ENCODE measurements around the gene EIF3B.

DNA sequence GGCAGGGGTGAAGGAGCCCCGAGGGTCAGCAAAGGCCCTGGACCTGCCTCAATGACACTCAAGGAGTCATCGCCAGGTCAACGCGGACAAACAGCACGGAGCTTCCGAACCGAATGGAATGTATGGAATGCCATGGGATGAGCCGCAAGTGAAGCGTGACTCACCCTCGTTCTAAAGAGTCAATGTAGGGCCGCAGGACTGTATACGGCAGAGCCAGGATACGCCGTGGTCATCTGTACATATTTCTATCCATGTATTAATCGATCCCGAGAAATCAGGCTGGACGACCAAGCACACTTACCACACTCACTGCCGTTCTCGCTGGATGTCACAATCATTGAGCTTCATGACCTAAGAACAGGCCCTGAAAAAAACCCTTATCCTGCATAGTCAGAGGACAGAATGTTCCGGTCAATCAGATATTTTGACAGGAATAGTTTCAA, 44.7 kb upstream of the EIF3B start:
- TF ChIP-seq GATA2 (IDR thresholded peaks at IDR 0.05; ENCODE audit: low read depth, low read length), result no peak
- TF ChIP-seq GATA3 (IDR thresholded peaks at IDR 0.05; ENCODE audit: low read depth, low read length), result no peak

Measured in SH-SY5Y (cell line).